ENCODE results near the gene ETNK2. TPM values are rescaled to one million over a fixed set of nuclear protein-coding genes. Genes with fewer than 3 reads are reported as not detected.
A peak's percentile ranks its signal among the peaks of the same experiment; 100 is the strongest.

ETNK2 gene
- total and polyA plus RNA-seq, 2 of the 4 experiments (the other 2 are of a cell fraction), result 18.9 to 26.0 TPM

DNA sequence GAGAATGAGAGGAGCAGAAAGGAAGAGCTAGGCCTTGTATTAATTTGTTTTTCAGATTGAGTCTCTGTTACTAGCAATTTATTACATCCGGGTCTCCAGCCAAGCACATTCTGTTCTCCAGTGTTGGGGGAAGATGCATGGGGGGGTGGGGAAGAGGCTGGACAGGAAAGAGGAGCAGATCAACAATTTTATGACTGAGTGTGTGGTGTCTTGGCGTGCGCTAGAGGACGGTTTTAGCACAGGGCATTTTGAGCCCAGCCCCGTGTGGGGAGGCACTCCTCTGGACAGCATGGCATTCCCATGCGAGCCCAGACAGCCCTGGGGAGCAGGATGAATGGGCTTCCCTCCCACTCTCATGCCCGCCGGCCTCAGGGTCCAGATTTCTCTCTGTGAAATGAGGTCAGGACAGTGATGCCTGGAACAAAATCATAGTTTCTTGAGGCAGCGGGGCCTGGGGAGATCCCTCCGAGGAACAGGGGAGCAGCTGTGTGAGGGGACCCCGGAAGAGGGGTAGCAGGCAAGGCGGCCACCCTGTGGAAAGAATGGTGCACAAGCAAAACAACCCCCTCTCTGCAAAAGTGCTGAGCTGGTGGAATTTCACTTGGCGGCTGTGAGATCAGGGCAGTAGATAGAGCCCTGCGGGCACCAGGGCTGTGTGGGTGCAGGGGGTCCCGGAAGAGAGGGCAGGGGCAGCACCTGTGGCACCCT lies 62.6 kb downstream of the ETNK2 start:
- Histone ChIP-seq H3K27me3 (ENCODE audit: control insufficient read depth, insufficient read depth, low read length) (no peaks in the 10 kb centered on the region), H2BK15ac (ENCODE audit: low read depth, low read length) (no peak overlapping the region), H3K18ac (ENCODE audit: low read depth, low read length) (no peak overlapping the region), H3K9me1 (ENCODE audit: insufficient read depth, low read length) (no peaks in the 10 kb centered on the region), H4K5ac (ENCODE audit: low read depth, low read length) (no peak overlapping the region; the same call in 1 of the 2 replicates), H4K91ac (ENCODE audit: insufficient read depth, low read depth, low read length) (no peak overlapping the region), H3K4me3 (ENCODE audit: insufficient read depth, low read depth, low read length) (no peak overlapping the region), H2AK5ac (ENCODE audit: low read depth, low read length) (no peak overlapping the region), H3K4me2 (ENCODE audit: low read depth, low read length) (no peak overlapping the region), H3K9ac (ENCODE audit: low read depth, low read length) (no peak overlapping the region; the same call in 1 of the 2 replicates), H3K9me3 (ENCODE audit: control insufficient read depth, insufficient read depth, low read length) (no peaks in the 10 kb centered on the region), H3K14ac (replicated peaks; ENCODE audit: low read depth, low read length) (no peak overlapping the region), H2BK20ac (ENCODE audit: low read depth, low read length) (no peak overlapping the region), H3K27ac (ENCODE audit: insufficient read depth, low read length) (no peak overlapping the region), H2BK5ac (ENCODE audit: low read depth, low read length, poor library complexity, severe bottlenecking) (no peak overlapping the region), H3K79me1 (ENCODE audit: low read depth in 1 of 2, low read length in 2 of 2) (peaks cover 0 to 5% of the 10 kb centered on the region in 2 experiments; a peak in 1 of 4 replicates), H2AFZ (replicated peaks; ENCODE audit: low read length, poor library complexity) (peak overlapping the region; percentile 65), H3K23ac (ENCODE audit: low read depth, low read length) (0 out of 2 replicates have a peak overlapping the region, but pooled peaks have one; percentile 29), H3K4me1 (ENCODE audit: control insufficient read depth, insufficient read depth, low read length) (peaks cover 4% of the 10 kb centered on the region; the same call in 1 of the 2 replicates), H4K20me1 (ENCODE audit: insufficient read depth, low read length) (no peaks in the 10 kb centered on the region), H4K8ac (ENCODE audit: low read depth in 2 of 2, low read length in 2 of 2) (no peak overlapping the region), H3K4ac (ENCODE audit: low read depth, low read length) (no peak overlapping the region), H3K36me3 (ENCODE audit: control insufficient read depth, insufficient read depth, low read length) (no peaks in the 10 kb centered on the region), H2AK9ac (replicated peaks; ENCODE audit: low read depth, low read length, poor library complexity) (peak overlapping the region; percentile 56), H3K56ac (ENCODE audit: extremely low read depth, insufficient read depth, low read length) (no peak overlapping the region), H2BK120ac (ENCODE audit: low read depth, low read length) (no peak overlapping the region)
- BruUV-seq (replicated peaks), result no TSS peak
- POLR2A ChIA-PET (ENCODE audit: unreplicated experiment), result no interaction called here
- in situ Hi-C loops (cut with MboI; ENCODE audit: low sequenced_read_pairs) (no loop called here), intact Hi-C loops (cut with micrococcal nuclease) (no loop called here), dilution Hi-C loops (cut with HindIII; ENCODE audit: low sequenced_read_pairs, unreplicated experiment) (no loop called here)
- ATAC-seq (ENCODE audit: low read depth) (peak; percentile 48), DNase-seq (no peak)
- no peak for TF ChIP-seq BHLHE40 (IDR thresholded peaks at IDR 0.05; ENCODE audit: low read depth, low read length)
- no peak for TF ChIP-seq NFE2L2 (IDR thresholded peaks at IDR 0.05; ENCODE audit: low read depth, low read length)
- no peak for TF ChIP-seq FOS (IDR thresholded peaks at IDR 0.05; ENCODE audit: low read depth, low read length)
- TF ChIP-seq MAFK (IDR thresholded peaks at IDR 0.05; ENCODE audit: low read depth, low read length), result peak; percentile 81
- WGBS, 2 experiments (ENCODE audit: extremely low coverage in 2 of 2, insufficient read length in 1 of 2), result 50% methylated on average over 7 of the region's 15 CpGs; no CpG with 5 or more reads in 1 of the 2 experiments
- CTCF ChIA-PET, result interaction anchor here (1.2 kb wide), 1 partner anchor 9 kb away, joined by 3 read pairs; no protein-coding TSS in a partner anchor
